Skeletal muscle tissue (tissue), 4 donors: ENCODE data around the gene DDAH2. TPM values are rescaled to one million over a fixed set of nuclear protein-coding genes. Genes with fewer than 3 reads are reported as not detected.

Source experiments
- H3K27ac ChIP-seq: one replicate; pipeline ENCODE4 v1.7.0; 2013; ENCODE audit warnings: mild to moderate bottlenecking, low read depth, low read length, inconsistent platforms
- H3K27me3 ChIP-seq, 3 donors: one replicate each; pipeline ENCODE4 v1.7.0; 2013; ENCODE audit warnings: low read length in 3 of 3; ENCODE audit not compliant: control insufficient read depth in 3 of 3, insufficient read depth in 3 of 3
- H3K36me3 ChIP-seq, 3 donors: one replicate each; pipeline ENCODE4 v1.7.0; 2013; ENCODE audit warnings: low read length in 3 of 3; ENCODE audit not compliant: control insufficient read depth in 3 of 3, insufficient read depth in 3 of 3
- H3K4me1 ChIP-seq, 3 donors: one replicate each; pipeline ENCODE4 v1.7.0; 2013; ENCODE audit warnings: low read length in 3 of 3, mild to moderate bottlenecking in 3 of 3; ENCODE audit not compliant: control insufficient read depth in 3 of 3, insufficient read depth in 3 of 3
- H3K4me3 ChIP-seq, 3 donors: one replicate each; pipeline ENCODE4 v1.7.0; 2013; ENCODE audit warnings: low read length in 3 of 3
- H3K9ac ChIP-seq, 3 donors: one replicate each; pipeline ENCODE4 v1.7.0; 2013; ENCODE audit warnings: low read length in 3 of 3, mild to moderate bottlenecking in 3 of 3, moderate library complexity in 2 of 3, low read depth in 1 of 3
- H3K9me3 ChIP-seq, 3 donors: one replicate each; pipeline ENCODE4 v1.7.0; 2013; ENCODE audit warnings: low read length in 3 of 3; ENCODE audit not compliant: control insufficient read depth in 3 of 3
- total RNA-seq: library from RNA; depleted of rRNA; stranded (reverse); fragments of >200 nt; gene quantifications from one replicate; pipeline ENCODE4 v1.2.3, GENCODE V29; 2014
- donor health status: Osteomylitis.

DDAH2 gene
- total RNA-seq, 1 donor from 2014 or later: 73.1 TPM

DNA sequence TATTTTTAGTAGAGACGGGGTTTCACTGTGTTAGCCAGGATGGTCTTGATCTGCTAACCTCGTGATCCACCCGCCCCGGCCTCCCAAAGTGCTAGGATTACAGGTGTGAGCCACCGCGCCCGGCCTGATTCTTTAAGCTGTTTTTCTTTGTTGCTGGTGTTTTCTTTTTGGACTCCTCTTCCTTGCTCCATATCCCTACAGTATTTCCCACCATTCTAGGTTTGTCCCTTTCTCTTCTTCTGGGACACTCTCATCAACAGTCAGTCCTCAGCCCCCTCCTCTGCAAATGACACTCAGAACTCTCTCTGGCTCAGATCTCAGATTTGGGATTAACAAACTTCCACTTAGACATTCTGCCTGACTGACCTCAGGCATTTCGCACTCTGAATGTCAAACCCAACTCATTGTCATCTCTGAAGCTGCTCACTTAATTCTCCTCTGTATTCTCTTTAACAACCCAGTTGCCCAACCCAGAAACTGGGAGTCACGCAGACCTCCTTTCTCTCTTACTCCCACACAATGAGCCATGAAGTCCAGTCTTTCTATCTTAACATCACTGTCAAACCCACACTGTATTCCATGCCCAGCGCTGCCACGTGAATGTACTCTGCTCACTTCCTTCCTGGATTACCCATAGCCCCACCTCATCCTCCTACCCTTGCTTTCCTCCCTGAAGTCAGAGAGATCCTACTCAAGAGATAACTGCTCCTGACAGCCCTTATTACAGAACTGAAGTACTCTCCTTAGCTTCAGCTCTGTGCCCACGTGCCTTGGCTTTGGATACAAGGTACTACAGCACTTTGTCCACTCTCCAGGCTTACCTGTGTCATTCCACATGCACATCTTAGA is 3.4 kb downstream of the DDAH2 start:
- Histone ChIP-seq H3K36me3 (peaks cover 9 to 17% (median 10%) of the 10 kb centered on the region in 3 donors), H3K9ac (no peak overlapping the region), H3K9me3 (no peaks in the 10 kb centered on the region), H3K4me1 (peaks cover 15 to 17% (median 16%) of the 10 kb centered on the region in 3 donors), H3K27ac (no peak overlapping the region), H3K4me3 (no peak overlapping the region), H3K27me3 (no peaks in the 10 kb centered on the region)

DNA sequence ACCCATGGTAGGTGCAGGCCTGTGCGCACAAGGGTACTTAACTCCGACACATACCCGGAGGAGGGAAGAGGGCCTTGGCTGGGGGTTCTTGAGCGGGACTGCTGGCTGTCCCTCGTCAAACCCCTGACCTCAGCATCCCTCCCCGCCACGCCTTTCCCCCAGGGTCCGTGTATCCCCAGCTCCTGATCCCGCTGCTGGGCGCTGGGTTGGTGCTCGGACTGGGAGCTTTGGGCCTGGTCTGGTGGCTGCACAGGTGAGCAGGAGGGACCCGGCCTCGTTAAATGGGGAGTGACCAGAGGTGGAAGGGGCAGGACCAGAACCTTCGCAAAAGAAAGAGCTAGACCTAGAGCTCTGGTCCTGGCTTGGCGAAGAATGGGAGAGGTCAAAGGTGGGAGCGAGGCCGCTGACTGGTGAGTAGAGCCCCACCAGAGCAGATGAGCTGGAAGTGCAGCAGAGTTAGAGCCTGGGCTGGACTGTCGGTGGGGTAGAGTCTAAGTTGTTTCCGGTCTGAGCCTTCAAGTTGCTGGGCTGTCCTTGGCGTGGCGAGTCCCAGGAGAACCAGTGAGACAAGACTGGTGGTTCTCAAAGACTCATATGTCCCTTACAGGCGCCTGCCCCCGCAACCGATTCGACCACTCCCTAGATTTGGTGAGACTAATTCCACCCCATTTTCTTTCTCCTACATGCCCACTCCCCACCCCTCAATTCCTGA is 5.0 kb downstream of the DDAH2 start:
- Histone ChIP-seq H3K36me3 (peaks cover 9 to 15% (median 10%) of the 10 kb centered on the region in 3 donors), H3K27ac (no peak overlapping the region), H3K4me3 (no peak overlapping the region), H3K4me1 (peaks cover 8 to 11% (median 11%) of the 10 kb centered on the region in 3 donors), H3K9ac (no peak overlapping the region), H3K9me3 (no peaks in the 10 kb centered on the region), H3K27me3 (no peaks in the 10 kb centered on the region)

DNA sequence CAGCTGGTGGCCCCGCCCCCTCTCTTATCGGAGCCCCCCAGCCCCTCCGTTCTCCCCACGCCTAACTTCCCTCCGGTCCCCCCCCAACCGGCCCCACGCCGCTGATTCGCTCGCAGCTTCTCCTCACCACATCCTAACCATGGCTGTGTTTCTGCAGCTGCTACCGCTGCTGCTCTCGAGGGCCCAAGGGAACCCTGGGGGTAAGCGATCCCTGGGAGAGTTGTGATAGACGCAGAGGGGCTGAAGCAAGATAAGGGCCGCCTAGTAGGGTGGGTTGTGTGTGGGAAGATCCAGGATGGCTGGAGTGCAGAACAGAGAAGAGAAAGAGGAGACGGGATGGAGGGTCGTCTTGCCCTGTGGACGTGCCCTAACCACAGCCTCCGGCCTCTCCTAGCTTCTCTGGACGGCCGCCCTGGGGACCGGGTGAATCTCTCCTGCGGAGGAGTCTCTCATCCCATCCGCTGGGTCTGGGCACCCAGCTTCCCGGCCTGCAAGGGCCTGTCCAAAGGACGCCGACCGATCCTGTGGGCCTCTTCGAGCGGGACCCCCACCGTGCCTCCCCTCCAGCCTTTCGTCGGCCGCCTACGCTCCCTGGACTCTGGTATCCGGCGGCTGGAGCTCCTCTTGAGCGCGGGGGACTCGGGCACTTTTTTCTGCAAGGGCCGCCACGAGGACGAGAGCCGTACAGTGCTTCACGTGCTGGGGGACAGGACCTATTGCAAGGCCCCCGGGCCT is 5.7 kb downstream of the DDAH2 start, which contains the start of gene MPIG6B:
MPIG6B (plus strand) TSS at position 129 of the 735 bp plus-strand sequence; CDS start at position 140, 11 bp downstream.
- no peak within 1 kb of the TSS for H3K4me3 ChIP-seq
- no peaks in the 10 kb centered on the region for H3K27me3 ChIP-seq

DNA sequence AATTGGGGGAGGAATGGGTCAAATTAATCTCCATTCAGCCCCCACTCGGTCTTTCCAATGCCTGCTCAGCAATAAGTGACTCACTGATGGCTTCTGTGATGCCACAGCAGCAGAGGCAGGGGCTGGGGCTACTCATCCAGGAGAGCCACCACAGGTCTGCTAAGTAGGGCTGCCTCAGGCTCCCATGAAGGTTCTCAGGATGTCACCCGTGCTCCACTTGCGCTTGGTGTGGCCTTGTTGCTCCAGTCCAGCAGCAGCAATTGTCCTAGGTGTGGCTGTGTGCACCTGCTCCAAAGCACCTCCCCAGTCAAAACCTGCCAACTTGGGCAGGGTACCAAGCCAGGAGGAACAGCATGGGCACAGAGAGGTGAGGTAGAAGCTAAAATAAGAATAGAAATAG is 6.9 kb downstream of the DDAH2 start:
- Histone ChIP-seq H3K4me3 (no peak overlapping the region), H3K27ac (no peak overlapping the region), H3K9me3 (no peaks in the 10 kb centered on the region), H3K36me3 (peaks cover 6 to 13% (median 9%) of the 10 kb centered on the region in 3 donors), H3K4me1 (no peaks in the 10 kb centered on the region), H3K27me3 (no peaks in the 10 kb centered on the region), H3K9ac (no peak overlapping the region)

More for the DNA sequence above, 5.7 kb downstream of the DDAH2 start, which contains the start of gene MPIG6B:
- H3K9ac ChIP-seq: no peak within 1 kb of the TSS
- peaks cover 9 to 15% (median 10%) of the 10 kb centered on the region in 3 donors for H3K36me3 ChIP-seq
- H3K27ac ChIP-seq: no peak within 1 kb of the TSS
- H3K4me1 ChIP-seq: peaks cover under 1 to 4% (median 4%) of the 10 kb centered on the region in 3 donors
- no peaks in the 10 kb centered on the region for H3K9me3 ChIP-seq

DNA sequence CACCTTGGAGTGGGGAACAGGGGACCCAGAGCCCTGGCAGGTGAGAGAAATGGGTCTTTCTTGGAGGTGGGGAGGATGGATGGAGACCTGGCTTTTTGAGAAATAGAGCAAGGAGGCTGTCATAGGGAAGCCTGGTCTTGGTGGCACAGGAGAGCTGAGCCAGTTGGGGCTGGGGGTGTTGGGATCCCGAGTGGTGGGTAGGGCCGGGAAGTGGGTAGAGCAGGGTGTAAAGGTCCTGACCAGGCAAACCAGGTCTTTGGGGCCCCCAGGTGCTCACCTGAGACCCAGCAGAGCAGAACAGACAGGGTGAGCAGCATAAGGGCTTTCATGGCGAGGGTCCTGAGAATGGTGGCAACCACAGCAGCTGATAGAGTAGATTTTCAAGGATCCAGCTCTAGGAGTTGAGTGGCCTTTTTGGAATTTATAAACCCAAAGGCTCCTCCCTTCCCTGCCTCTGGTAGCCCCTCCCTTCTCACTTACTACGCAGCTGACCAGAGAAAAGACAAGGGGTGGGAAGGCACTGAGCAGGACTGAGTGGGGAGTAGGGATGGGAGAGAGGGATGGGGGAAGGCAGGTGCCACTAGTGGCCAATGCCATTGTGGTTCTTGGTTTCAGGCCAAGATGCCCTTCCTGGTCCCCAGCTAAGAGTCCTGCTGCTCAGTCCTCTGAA is 7.6 kb downstream of the DDAH2 start, which contains the start of gene LY6G6C:
LY6G6C (minus strand) TSS at position 396 of the 670 bp plus-strand sequence; CDS start at position 329, 67 bp downstream.
- Histone ChIP-seq H3K27me3 (no peaks in the 10 kb centered on the region), H3K27ac (no peak within 1 kb of the TSS), H3K4me1 (no peaks in the 10 kb centered on the region), H3K36me3 (peaks cover 2 to 7% (median 6%) of the 10 kb centered on the region in 3 donors), H3K9ac (no peak within 1 kb of the TSS), H3K4me3 (no peak within 1 kb of the TSS), H3K9me3 (no peaks in the 10 kb centered on the region)

DNA sequence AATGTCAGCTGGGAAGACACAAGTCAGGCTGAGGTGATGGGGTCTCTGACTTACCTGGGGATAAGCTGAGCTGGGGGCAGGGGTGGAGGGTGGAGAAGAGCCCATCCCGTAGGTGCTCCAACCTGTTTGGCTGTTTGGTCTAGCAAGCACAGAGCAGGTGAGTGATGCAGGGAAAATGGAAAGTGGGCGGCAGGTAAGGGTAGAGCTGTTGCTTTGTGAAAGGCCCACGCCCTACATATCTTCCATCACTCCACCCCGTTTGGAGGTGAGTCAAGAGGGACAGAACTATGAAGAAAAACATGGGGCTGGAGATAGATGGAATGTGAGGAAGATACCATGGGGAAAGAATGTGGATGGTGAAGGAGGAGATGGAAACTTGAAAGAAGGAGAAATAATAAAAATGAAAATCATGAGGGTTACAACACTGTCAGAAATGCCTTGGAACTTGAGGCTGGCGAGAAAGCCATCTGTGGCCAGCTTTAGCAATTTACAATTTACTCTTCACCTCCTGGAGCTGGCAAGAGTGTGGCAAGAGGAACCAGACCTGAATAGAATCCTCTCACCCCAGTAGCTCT is 8.8 kb downstream of the DDAH2 start:
- Histone ChIP-seq H3K4me3 (no peak overlapping the region), H3K4me1 (peaks cover 0 to under 1% (median 0%) of the 10 kb centered on the region in 3 donors), H3K27me3 (no peaks in the 10 kb centered on the region), H3K9me3 (no peaks in the 10 kb centered on the region), H3K9ac (no peak overlapping the region), H3K36me3 (no peaks in the 10 kb centered on the region), H3K27ac (no peak overlapping the region)

DNA sequence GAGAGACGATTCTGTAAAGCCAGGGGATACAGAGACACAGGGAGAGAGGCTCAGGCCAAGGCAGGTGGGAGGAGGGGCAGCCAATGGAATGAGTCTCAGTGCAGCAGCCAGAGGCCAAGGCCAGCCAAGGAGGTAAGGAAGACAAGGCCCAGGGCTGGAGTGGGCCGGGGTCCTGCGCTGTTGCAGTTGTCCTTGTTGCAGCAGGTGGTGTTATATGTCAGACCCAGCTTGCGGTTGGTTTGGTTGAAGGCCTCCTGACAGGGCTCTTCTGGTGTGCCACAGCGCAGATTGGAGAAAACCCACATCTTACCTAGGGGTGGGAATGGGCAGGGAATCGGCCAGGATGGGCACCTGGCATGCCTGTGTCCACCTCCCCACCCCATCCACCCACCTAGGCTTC is 10.1 kb downstream of the DDAH2 start:
- Histone ChIP-seq H3K27ac (no peak overlapping the region), H3K36me3 (no peaks in the 10 kb centered on the region), H3K27me3 (no peaks in the 10 kb centered on the region), H3K9me3 (no peaks in the 10 kb centered on the region), H3K9ac (no peak overlapping the region), H3K4me1 (peaks cover 0 to 5% (median 0%) of the 10 kb centered on the region in 3 donors), H3K4me3 (no peak overlapping the region)

DNA sequence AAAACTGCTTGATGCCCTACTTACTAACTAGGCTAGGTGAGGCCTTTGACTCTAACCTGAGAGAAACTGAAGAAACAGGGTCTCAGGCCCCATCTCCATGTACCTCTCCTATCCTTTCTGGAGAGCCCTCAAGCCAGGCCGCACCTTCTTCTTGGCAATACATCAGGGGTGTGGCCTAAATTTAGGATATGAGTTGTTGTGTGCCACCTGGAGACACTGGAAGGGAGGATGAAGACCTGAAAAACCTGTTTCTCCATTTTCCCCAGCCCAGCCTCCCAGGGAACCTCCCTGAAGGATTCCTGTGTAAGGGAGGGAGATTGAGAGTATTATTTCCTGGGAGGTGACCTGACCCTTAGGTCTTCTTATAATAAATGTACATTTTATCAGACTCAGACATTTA is 10.8 kb downstream of the DDAH2 start:
- Histone ChIP-seq H3K9me3 (no peaks in the 10 kb centered on the region), H3K4me1 (peaks cover 0 to 5% (median 0%) of the 10 kb centered on the region in 3 donors), H3K9ac (no peak overlapping the region), H3K4me3 (no peak overlapping the region), H3K36me3 (no peaks in the 10 kb centered on the region), H3K27ac (no peak overlapping the region), H3K27me3 (no peaks in the 10 kb centered on the region)
